ENCODE results near the gene GLRB.
"Not testable (repeated sequence)": the region's sequence is repeated elsewhere in the genome, so short reads cannot be mapped to it uniquely, and the experiment has no call there.

The GLRB gene

GRCh38 chr4:157141976-157142375 lies 66.0 kb downstream of the GLRB start:
- no peak for DNase-seq

DNA sequence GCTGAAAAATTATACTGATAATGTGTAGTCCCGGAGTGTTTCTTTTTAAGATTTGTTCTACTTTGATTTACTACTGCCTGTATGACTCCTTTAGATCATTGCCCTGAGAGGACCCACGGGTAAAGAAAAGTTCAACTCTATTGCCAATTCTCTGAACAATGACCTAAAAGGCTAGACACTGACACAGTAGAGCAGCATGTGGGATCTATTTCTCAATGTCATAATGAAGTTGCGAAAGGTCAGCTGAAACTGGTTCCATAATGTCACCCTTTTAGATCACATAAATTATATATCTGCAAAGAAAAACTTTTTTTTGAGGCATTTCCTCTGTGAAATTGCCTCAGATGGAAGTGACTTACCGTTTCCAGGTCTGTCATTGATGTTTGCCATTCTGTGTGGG lies 67.4 kb downstream of the GLRB start:
- no peak for DNase-seq

GRCh38 chr4:157151711-157152110 lies 75.8 kb downstream of the GLRB start:
- DNase-seq = no peak

GRCh38 chr4:157165935-157166610 lies 90.1 kb downstream of the GLRB start:
- DNase-seq = peak; percentile 2

DNA sequence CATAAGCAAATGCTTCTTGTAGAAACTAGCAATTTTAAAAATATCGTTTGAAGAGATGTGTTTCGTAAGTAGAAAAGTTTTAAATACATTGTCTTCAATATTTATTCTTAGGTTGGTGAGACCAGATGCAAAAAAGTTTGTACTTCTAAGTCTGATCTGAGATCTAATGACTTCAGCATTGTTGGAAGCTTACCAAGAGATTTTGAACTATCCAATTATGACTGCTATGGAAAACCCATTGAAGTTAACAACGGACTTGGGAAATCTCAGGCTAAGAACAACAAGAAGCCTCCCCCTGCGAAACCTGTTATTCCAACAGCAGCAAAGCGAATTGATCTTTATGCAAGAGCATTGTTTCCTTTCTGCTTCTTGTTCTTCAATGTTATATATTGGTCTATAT lies 94.4 kb downstream of the GLRB start:
- DNase-seq = no peak

DNA sequence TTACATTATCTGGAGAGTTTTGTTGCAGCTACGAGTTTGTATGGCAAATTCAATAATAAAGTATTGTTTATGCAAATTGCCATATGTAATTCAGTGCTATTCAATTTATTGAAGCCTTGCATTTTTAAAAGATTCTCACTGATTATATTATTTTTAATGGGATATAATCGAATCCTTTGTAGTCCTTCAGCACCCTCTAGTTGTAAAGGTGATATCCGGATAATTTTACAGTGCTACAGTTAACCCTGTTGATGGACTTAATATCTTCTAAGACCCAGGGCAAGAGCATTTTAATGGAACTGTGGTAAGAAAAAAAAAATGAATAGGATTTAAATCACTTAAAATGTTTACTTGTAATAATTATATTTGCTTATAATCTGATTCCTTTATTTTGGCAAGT lies 96.1 kb downstream of the GLRB start:
- DNase-seq = no peak

- not testable (repeated sequence) for DNase-seq
Measured at GRCh38 chr4:157180268-157180667, 104.3 kb downstream of the GLRB start.

DNA sequence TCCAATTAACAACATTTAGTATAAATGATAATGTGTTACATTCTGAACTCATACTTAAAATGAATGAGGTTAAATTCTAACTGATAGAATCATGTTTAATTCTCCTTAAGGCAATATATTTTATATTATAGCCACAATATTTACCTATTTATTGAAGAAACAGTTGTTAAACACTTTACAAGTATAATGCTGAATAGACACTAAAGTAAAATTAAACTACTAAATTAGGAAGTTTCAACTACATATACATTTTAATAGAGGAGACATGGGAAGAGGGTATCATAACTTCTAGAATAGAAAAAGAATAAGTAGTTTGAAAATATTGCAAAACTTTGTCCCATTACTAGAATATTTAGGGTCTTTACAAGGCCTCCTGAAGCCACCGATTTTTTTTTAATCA lies 108.3 kb downstream of the GLRB start:
- no peak for DNase-seq

- no peak for DNase-seq
Measured at GRCh38 chr4:157185363-157185762, 109.4 kb downstream of the GLRB start.

GRCh38 chr4:157195374-157195773 lies 119.4 kb downstream of the GLRB start:
- DNase-seq = no peak

- no peak for DNase-seq
Measured at GRCh38 chr4:157196046-157196445, 120.1 kb downstream of the GLRB start.

- no peak for DNase-seq
Measured at GRCh38 chr4:157204634-157205244, 128.8 kb downstream of the GLRB start.

DNA sequence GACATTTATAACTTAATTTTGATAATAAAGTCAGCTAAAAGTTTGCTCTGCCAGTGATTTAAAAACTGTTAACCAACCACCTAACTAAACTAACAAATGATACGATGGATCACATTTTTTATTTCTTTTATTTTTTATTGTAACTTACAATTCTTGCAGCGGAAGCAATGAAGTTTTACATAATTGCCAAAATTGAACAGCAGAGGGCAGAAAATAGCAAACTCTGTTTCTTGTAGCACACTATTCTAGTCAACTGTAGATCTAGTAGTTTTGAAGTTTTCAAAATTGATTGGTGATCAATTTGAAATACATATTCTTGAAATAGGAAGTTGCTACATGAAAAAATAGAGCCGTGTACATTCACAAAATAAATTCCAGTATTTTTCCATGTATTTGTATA lies 141.8 kb downstream of the GLRB start:
- no peak for DNase-seq

DNA sequence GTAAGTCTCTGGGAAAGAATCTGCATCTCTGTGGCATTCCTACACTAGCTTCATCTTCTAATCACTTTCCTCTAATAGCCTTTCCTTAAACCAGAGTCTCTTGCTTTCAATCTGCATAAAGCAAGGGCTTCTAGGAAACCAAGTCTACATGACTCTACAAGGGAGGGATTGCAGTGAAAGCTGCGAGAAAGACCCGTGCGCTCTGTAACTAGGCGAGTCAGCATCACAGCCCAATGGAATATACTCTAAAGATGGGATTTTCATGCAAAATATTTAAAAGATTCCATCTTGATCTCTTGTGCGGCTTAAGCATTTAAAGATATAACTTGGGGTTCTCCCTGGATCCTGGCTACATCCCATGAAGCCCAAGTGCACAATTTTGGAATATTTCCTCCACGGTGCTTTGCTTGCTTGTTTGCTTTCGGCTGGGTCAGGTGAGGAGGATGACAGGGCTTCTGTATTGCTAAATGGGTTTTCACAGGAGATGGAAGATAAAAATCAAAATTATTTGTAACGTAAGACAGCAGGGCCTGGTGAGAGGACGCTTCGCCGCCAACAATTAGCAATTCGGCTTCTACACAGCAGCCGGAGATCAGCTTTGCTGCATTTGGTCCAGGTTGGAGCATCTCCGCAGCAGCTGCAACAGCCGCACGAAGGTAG lies 143.9 kb downstream of the GLRB start:
- DNase-seq = no peak

- DNase-seq = peak; percentile 33
Measured at GRCh38 chr4:157220371-157220881, 144.5 kb downstream of the GLRB start, which contains the start of gene GRIA2. Gene GRIA2, plus strand, starts transcription at chr4:157220728. Its CDS starts 315 bp downstream, at chr4:157221043.

DNA sequence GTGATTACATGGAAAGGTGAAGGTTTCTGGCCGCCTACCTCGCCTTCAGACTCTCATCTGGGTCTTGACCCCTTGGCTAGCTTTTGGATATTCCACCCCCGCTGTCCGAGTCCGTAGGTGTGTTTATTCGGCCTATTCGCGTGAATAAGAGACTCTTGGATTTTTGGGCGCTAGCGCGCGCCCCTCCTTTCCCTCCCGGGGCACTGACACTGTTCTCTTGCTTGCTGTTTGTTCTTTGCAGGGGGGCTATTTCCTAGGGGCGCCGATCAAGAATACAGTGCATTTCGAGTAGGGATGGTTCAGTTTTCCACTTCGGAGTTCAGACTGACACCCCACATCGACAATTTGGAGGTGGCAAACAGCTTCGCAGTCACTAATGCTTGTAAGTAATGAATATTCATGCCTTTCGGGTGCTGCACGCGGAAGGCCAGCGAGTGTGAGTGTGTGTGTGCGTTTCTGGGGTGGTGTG lies 145.5 kb downstream of the GLRB start:
- no peak for DNase-seq
